Measurements from ENCODE around the gene ZAP70. TPM values are rescaled to one million over a fixed set of nuclear protein-coding genes. Genes with fewer than 3 reads are reported as not detected.

Gene ZAP70
- polyA plus RNA-seq, 2 of the 4 experiments (the other 2 are of a cell fraction), result 0.10 TPM; not detected in 1

- ATAC-seq, result no peak
- DNase-seq (ENCODE audit: low read depth in 1 of 2, low spot score in 1 of 2), result no peak
- no peaks in the 10 kb centered on the region for H3K9me3 ChIP-seq
- CTCF ChIA-PET, result interaction anchor here (1.2 to 8.6 kb wide), 3 partner anchors 38 to 682 kb away, joined by 5 to 93 read pairs (median 13); partner anchors contain the start of gene ACTR1B
- WGBS (ENCODE audit: missing lambda C conversion rate), result 62% methylated on average over 19 of the region's 19 CpGs
- H3K27ac ChIP-seq, result no peak overlapping the region
- TF ChIP-seq MAZ (IDR thresholded peaks at IDR 0.05; ENCODE audit: borderline replicate concordance, low read depth, low read length), result no peak
- TF ChIP-seq ZSCAN20 (CRISPR knock-in tag; IDR thresholded peaks at IDR 0.05), result no peak
- no peaks in the 10 kb centered on the region for H3K4me1 ChIP-seq
- H3K4me2 ChIP-seq, result no peak overlapping the region
- H3K4me3 ChIP-seq, result no peak overlapping the region
- POLR2A ChIA-PET, result no interaction called here
- FAIRE-seq, result no peak
Observed at GRCh38 chr2:97702731-97703470, 10.5 kb upstream of the ZAP70 start.

DNA sequence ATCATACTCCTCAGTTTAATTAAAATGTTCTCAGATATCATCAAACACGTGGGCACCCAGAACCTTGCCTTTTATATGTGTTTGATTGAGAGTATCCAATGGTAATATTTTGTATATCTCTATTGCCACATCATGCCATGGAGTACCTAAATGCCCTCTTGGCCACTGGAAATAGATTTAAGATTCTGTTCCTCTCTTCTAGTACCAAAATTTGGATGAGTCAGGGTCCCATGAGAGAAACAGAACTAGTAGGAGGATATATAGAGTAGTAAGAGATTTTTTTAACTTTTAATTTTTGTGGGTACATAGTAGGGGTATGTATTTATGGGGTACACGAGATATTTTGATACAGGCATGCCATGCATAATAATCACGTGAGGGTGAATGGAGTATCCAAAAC, 9.6 kb upstream of the ZAP70 start:
- WGBS (ENCODE audit: missing lambda C conversion rate), result 15% methylated on average over 3 of the region's 3 CpGs
- no peak for FAIRE-seq

GRCh38 chr2:97704989-97705388, 8.4 kb upstream of the ZAP70 start:
- 41% methylated on average over 5 of the region's 5 CpGs for WGBS (ENCODE audit: missing lambda C conversion rate)
- TF ChIP-seq CEBPB (IDR thresholded peaks at IDR 0.05) (no peak), MAFK (IDR thresholded peaks at IDR 0.05; ENCODE audit: partially characterized antibody) (no peak), KDM5A (IDR thresholded peaks at IDR 0.05) (no peak), ESRRA (IDR thresholded peaks at IDR 0.05; ENCODE audit: borderline replicate concordance, low read length) (no peak), REST (IDR thresholded peaks at IDR 0.05) (no peak), ZFP36 (IDR thresholded peaks at IDR 0.05; ENCODE audit: borderline replicate concordance, partially characterized antibody) (no peak), MYC (IDR thresholded peaks at IDR 0.05; ENCODE audit: borderline replicate concordance, low read length) (no peak), BHLHE40 (IDR thresholded peaks at IDR 0.05; ENCODE audit: low read depth, low read length) (no peak), CTCF (IDR thresholded peaks at IDR 0.05) (no peak), JUNB (IDR thresholded peaks at IDR 0.05) (no peak), PBX3 (IDR thresholded peaks at IDR 0.05) (no peak), ZNF302 (CRISPR knock-in tag; IDR thresholded peaks at IDR 0.05) (no peak), SREBF2 (IDR thresholded peaks at IDR 0.05) (no peak), MAZ (IDR thresholded peaks at IDR 0.05; ENCODE audit: borderline replicate concordance, low read depth, low read length) (no peak), JUN (IDR thresholded peaks at IDR 0.05) (no peak)
- TF ChIP-seq, protein P1, sequence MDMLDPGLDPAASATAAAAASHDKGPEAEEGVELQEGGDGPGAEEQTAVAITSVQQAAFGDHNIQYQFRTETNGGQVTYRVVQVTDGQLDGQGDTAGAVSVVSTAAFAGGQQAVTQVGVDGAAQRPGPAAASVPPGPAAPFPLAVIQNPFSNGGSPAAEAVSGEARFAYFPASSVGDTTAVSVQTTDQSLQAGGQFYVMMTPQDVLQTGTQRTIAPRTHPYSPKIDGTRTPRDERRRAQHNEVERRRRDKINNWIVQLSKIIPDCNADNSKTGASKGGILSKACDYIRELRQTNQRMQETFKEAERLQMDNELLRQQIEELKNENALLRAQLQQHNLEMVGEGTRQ (IDR thresholded peaks at IDR 0.05), result no peak
- ChIA-PET POLR2A (no interaction called here), CTCF (interaction anchor here (0.9 to 5.0 kb wide), 3 partner anchors 8 to 674 kb away, joined by 3 to 22 read pairs (median 3); no protein-coding TSS in a partner anchor)
- no peak for DNase-seq (ENCODE audit: low read depth in 1 of 2, low spot score in 1 of 2)
- H3K4me2 ChIP-seq, result no peak overlapping the region
- no peak for ATAC-seq
- no peaks in the 10 kb centered on the region for H3K9me3 ChIP-seq
- FAIRE-seq, result no peak
- no peaks in the 10 kb centered on the region for H3K4me1 ChIP-seq
- H3K4me3 ChIP-seq, result no peak overlapping the region
- no peak overlapping the region for H3K27ac ChIP-seq

More for the DNA sequence above, 9.6 kb upstream of the ZAP70 start:
- no peaks in the 10 kb centered on the region for H3K4me1 ChIP-seq
- H3K9me3 ChIP-seq, result no peaks in the 10 kb centered on the region
- DNase-seq (ENCODE audit: low read depth in 1 of 2, low spot score in 1 of 2) (no peak), ATAC-seq (no peak)
- POLR2A ChIA-PET, result no interaction called here
- H3K4me2 ChIP-seq, result no peak overlapping the region
- CTCF ChIA-PET, result interaction anchor here (1.2 to 3.1 kb wide), 2 partner anchors 113 to 681 kb away, joined by 5 to 13 read pairs; no protein-coding TSS in a partner anchor
- TF ChIP-seq JUN (IDR thresholded peaks at IDR 0.05) (no peak), NFE2L2 (conservative IDR thresholded peaks at IDR 0.05; ENCODE audit: low read length) (no peak), EHF (CRISPR knock-in tag; IDR thresholded peaks at IDR 0.05) (no peak), EHMT2 (IDR thresholded peaks at IDR 0.05; ENCODE audit: low read depth) (no peak), CHD4 (IDR thresholded peaks at IDR 0.05; ENCODE audit: borderline replicate concordance) (no peak), KDM5A (IDR thresholded peaks at IDR 0.05) (no peak), MAZ (IDR thresholded peaks at IDR 0.05; ENCODE audit: borderline replicate concordance, low read depth, low read length) (no peak), HOXB5 (CRISPR knock-in tag; IDR thresholded peaks at IDR 0.05) (no peak), PBX3 (IDR thresholded peaks at IDR 0.05) (no peak)
- TF ChIP-seq, protein P2, sequence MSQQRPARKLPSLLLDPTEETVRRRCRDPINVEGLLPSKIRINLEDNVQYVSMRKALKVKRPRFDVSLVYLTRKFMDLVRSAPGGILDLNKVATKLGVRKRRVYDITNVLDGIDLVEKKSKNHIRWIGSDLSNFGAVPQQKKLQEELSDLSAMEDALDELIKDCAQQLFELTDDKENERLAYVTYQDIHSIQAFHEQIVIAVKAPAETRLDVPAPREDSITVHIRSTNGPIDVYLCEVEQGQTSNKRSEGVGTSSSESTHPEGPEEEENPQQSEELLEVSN (IDR thresholded peaks at IDR 0.05; ENCODE audit: borderline replicate concordance, low read depth), result no peak
- H3K4me3 ChIP-seq, result no peak overlapping the region
- H3K27ac ChIP-seq, result no peak overlapping the region

Data from A549 (cell line).